Neural progenitor cell (in vitro differentiated cells): ENCODE results near the gene C20orf144. TPM values are rescaled to one million over a fixed set of nuclear protein-coding genes. Genes with fewer than 3 reads are reported as not detected.

Experiments used
- DNase-seq: peaks from one replicate; pipeline ENCODE4 v3.0.0-alpha.2; 2016; ENCODE audit warnings: low spot score
- H2AFZ ChIP-seq: fragments of 200-600 bp; sonication (generic); replicated peaks from 2 replicates; pipeline ENCODE4 v1.6.1; 2016; ENCODE audit warnings: antibody characterized with exemption
- H3F3A ChIP-seq: fragments of 200-600 bp; sonication (generic); 2 replicates; pipeline ENCODE4 v1.6.1; 2016; ENCODE audit warnings: antibody characterized with exemption, low read depth
- H3K27ac ChIP-seq: fragments of 200-600 bp; sonication (generic); 2 replicates; pipeline ENCODE4 v1.5.1; 2016; ENCODE audit warnings: mild to moderate bottlenecking
- H3K27me3 ChIP-seq: fragments of 200-600 bp; sonication (generic); 2 replicates; pipeline ENCODE4 v1.6.1; 2016; ENCODE audit warnings: mild to moderate bottlenecking, moderate library complexity
- H3K36me3 ChIP-seq: fragments of 200-600 bp; sonication (generic); 2 replicates; pipeline ENCODE4 v1.5.1; 2016
- H3K4me1 ChIP-seq: fragments of 200-600 bp; sonication (generic); 2 replicates; pipeline ENCODE4 v1.6.1; 2016; ENCODE audit warnings: mixed run types
- H3K4me2 ChIP-seq: fragments of 200-600 bp; sonication (generic); 2 replicates; pipeline ENCODE4 v1.6.1; 2016
- H3K4me3 ChIP-seq: fragments of 200-600 bp; sonication (generic); 2 replicates; pipeline ENCODE4 v1.5.1; 2016
- H3K79me2 ChIP-seq: fragments of 200-600 bp; sonication (generic); 2 replicates; pipeline ENCODE4 v1.6.1; 2016; ENCODE audit warnings: low read depth
- H3K9ac ChIP-seq: fragments of 200-600 bp; sonication (generic); 2 replicates; pipeline ENCODE4 v1.6.1; 2016
- H3K9me3 ChIP-seq: fragments of 200-600 bp; sonication (generic); 2 replicates; pipeline ENCODE4 v1.5.1; 2016; ENCODE audit warnings: low read depth
- H4K20me1 ChIP-seq: fragments of 200-600 bp; sonication (generic); 2 replicates; pipeline ENCODE4 v1.6.1; 2016; ENCODE audit warnings: low read depth
- H3K27ac Mint-ChIP-seq: 3 replicates; pipeline ENCODE4 v1.8.0; 2021; ENCODE audit warnings: mixed read lengths
- H3K27me3 Mint-ChIP-seq: 2 replicates; pipeline ENCODE4 v1.8.0; 2022; ENCODE audit warnings: low read depth, mild to moderate bottlenecking, inconsistent platforms, moderate library complexity, mixed read lengths; ENCODE audit not compliant: insufficient read depth
- H3K36me3 Mint-ChIP-seq: 3 replicates; pipeline ENCODE4 v1.8.0; 2021; ENCODE audit warnings: mixed read lengths
- H3K4me1 Mint-ChIP-seq: 3 replicates; pipeline ENCODE4 v1.8.0; 2021; ENCODE audit warnings: mixed read lengths
- H3K4me3 Mint-ChIP-seq: 3 replicates; pipeline ENCODE4 v1.8.0; 2021; ENCODE audit warnings: mild to moderate bottlenecking, moderate library complexity, mixed read lengths
- H3K9me3 Mint-ChIP-seq: 3 replicates; pipeline ENCODE4 v1.8.0; 2020; ENCODE audit warnings: mixed read lengths
- EZH2 ChIP-seq: fragments of 200-600 bp; sonication (generic); IDR thresholded peaks from 2 replicates; pipeline ENCODE4 v1.6.1; 2017; ENCODE audit warnings: antibody characterized with exemption, mild to moderate bottlenecking, moderate library complexity
- EZH2phosphoT487 ChIP-seq: fragments of 200-600 bp; sonication (generic); IDR thresholded peaks from 2 replicates; pipeline ENCODE4 v1.6.1; 2017; ENCODE audit warnings: antibody characterized with exemption
- total RNA-seq: library from RNA; depleted of rRNA; stranded (reverse); fragments of >200 nt; gene quantifications from 2 replicates; pipeline ENCODE4 v1.2.3, GENCODE V29; 2015; ENCODE audit warnings: low replicate concordance
- TF ChIP-seq, protein P1 (sequence below): fragments of 200-600 bp; sonication (generic); IDR thresholded peaks from 2 replicates; pipeline ENCODE4 v1.5.1; 2017; ENCODE audit warnings: antibody characterized with exemption, mild to moderate bottlenecking

Gene C20orf144
- 0.53 TPM in 1 of 2 replicates, not detected in the other for total RNA-seq

DNA sequence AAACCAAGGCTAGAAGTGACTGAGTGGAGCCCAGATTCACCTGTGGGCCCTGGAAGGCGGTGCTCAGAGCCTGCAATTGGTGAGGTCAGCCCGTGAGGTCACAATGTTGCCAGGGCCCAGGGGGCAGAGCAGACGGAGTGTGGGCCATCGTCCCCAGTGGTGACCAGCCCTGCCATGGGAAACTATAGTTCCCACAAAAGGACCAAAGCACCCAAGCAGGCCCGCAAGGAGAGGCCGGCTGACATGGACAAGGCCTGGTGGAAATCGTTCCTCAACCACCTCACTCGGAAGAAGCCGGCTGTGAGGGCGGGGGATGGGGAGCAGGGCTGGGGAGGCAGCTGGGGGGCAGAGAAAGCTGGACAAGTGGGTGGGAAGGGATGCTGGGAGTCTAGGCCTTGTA, at the start of gene C20orf144:
TSS of gene C20orf144 (plus strand) at position 156 of the 400 bp plus-strand sequence. CDS start at position 175, 19 bp downstream.
- Mint-ChIP-seq H3K9me3 (no peaks in the 10 kb centered on the region), H3K27me3 (peaks cover 6% of the 10 kb centered on the region), H3K27ac (no peak within 1 kb of the TSS), H3K4me1 (peaks cover 25% of the 10 kb centered on the region), H3K4me3 (peak within 1 kb of the TSS; percentile 80), H3K36me3 (peaks cover 3% of the 10 kb centered on the region)
- Histone ChIP-seq H3K27ac (no peak within 1 kb of the TSS), H3K9me3 (no peaks in the 10 kb centered on the region), H3K9ac (peak within 1 kb of the TSS; percentile 46), H3K79me2 (no peaks in the 10 kb centered on the region), H2AFZ (peak within 1 kb of the TSS; percentile 57), H3K27me3 (peaks cover 3% of the 10 kb centered on the region), H3K4me3 (peak within 1 kb of the TSS; percentile 66), H4K20me1 (no peaks in the 10 kb centered on the region), H3K4me1 (peaks cover 5% of the 10 kb centered on the region), H3K4me2 (peak within 1 kb of the TSS; percentile 83), H3K36me3 (no peaks in the 10 kb centered on the region), H3F3A (peaks cover 19% of the 10 kb centered on the region)
- DNase-seq = no peak
- TF ChIP-seq EZH2phosphoT487 = no peak
- TF ChIP-seq, protein P1, sequence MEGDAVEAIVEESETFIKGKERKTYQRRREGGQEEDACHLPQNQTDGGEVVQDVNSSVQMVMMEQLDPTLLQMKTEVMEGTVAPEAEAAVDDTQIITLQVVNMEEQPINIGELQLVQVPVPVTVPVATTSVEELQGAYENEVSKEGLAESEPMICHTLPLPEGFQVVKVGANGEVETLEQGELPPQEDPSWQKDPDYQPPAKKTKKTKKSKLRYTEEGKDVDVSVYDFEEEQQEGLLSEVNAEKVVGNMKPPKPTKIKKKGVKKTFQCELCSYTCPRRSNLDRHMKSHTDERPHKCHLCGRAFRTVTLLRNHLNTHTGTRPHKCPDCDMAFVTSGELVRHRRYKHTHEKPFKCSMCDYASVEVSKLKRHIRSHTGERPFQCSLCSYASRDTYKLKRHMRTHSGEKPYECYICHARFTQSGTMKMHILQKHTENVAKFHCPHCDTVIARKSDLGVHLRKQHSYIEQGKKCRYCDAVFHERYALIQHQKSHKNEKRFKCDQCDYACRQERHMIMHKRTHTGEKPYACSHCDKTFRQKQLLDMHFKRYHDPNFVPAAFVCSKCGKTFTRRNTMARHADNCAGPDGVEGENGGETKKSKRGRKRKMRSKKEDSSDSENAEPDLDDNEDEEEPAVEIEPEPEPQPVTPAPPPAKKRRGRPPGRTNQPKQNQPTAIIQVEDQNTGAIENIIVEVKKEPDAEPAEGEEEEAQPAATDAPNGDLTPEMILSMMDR = no peak
- TF ChIP-seq EZH2 = no peak

DNA sequence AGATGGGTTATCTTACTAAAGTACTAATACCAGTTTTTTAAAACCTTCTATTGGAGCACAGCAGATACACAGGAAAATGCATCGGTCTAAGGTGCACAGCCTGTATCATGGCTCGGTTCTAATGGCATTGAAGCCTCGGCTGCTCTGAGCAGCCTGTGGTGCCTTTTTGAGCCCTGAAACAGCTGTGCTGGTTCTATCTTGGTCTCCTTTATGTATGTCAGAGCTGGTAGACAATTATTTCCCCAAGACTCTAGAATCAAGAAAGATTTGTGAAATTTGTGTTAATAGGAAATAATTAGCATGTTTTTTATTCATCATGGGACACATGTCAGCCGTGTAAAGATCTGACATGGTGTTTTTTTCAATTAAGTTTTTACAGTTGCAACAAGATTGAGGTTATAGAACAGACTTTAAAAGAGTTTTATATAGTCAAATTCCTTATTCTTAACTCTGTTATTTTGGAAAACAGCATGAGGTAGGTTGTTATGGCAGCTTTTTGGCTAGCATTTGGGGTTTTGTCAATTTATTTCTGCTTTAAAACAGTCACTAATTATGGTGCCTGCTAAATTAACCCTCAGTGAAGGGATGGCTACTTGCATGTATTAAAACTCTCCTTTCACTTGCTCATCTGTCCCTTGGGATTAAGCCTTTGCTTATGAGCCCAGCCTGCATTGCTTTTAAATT, 40.3 kb upstream of the C20orf144 start:
- DNase-seq = no peak
- TF ChIP-seq, protein P1 = no peak
- TF ChIP-seq EZH2 (no peak), EZH2phosphoT487 (no peak)
- Histone ChIP-seq H3K4me3 (no peak overlapping the region), H3F3A (no peaks in the 10 kb centered on the region), H3K36me3 (no peaks in the 10 kb centered on the region), H3K4me2 (no peak overlapping the region), H3K9ac (no peak overlapping the region), H3K79me2 (no peaks in the 10 kb centered on the region), H3K4me1 (no peaks in the 10 kb centered on the region), H3K27ac (no peak overlapping the region), H3K27me3 (no peaks in the 10 kb centered on the region), H3K9me3 (no peaks in the 10 kb centered on the region), H2AFZ (no peak overlapping the region), H4K20me1 (no peaks in the 10 kb centered on the region)
- no peaks in the 10 kb centered on the region for H3K4me1 Mint-ChIP-seq
- H3K27ac Mint-ChIP-seq = no peak overlapping the region
- peaks cover 16% of the 10 kb centered on the region for H3K36me3 Mint-ChIP-seq
- H3K27me3 Mint-ChIP-seq = peaks cover 2% of the 10 kb centered on the region
- no peak overlapping the region for H3K4me3 Mint-ChIP-seq
- no peaks in the 10 kb centered on the region for H3K9me3 Mint-ChIP-seq

DNA sequence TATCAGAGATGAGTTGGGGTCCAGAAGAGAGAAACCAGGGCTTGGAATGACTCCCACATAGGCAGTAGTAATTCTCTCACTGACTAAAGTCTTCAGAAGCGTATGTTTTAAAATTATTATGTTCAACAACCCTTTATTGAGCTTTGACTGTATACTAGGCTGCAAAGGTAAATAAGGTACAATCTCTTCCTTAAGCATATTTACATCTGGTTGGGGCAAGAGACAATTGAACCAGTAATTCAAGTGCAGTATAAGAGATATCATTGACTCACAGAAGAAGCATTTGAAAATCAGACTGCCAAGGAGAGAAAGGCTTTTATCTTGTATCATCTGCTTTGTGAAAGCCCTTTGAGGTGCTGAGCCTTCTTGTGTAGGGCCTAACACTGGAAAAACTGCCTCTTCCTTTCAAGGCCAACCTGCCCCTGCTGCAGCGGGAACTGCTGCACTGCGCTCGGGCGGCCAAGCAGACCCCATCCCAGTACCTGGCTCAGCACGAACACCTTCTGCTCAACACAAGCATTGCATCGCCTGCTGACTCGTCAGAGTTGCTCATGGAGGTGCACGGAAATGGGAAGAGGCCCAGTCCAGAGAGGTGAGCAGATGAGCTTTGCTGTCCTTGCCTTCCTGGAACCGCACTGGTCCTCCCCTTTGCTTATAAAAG, 39.3 kb upstream of the C20orf144 start:
- H3K4me3 ChIP-seq = no peak overlapping the region
- no peak overlapping the region for H3K4me2 ChIP-seq
- Mint-ChIP-seq H3K27me3 (peaks cover 2% of the 10 kb centered on the region), H3K27ac (no peak overlapping the region), H3K9me3 (no peaks in the 10 kb centered on the region), H3K4me1 (no peaks in the 10 kb centered on the region), H3K36me3 (peaks cover 16% of the 10 kb centered on the region), H3K4me3 (no peak overlapping the region)
- TF ChIP-seq, protein P1 = no peak
- TF ChIP-seq EZH2 (no peak), EZH2phosphoT487 (no peak)
- no peaks in the 10 kb centered on the region for H3K27me3 ChIP-seq
- DNase-seq = no peak
- H3K79me2 ChIP-seq = no peaks in the 10 kb centered on the region
- H3K36me3 ChIP-seq = no peaks in the 10 kb centered on the region
- no peak overlapping the region for H2AFZ ChIP-seq
- no peak overlapping the region for H3K27ac ChIP-seq
- no peaks in the 10 kb centered on the region for H4K20me1 ChIP-seq
- no peak overlapping the region for H3K9ac ChIP-seq
- no peaks in the 10 kb centered on the region for H3F3A ChIP-seq
- H3K9me3 ChIP-seq = no peaks in the 10 kb centered on the region
- H3K4me1 ChIP-seq = no peaks in the 10 kb centered on the region
